Panc1 (cell line): ENCODE results near the gene TMOD1. TPM values are rescaled to one million over a fixed set of nuclear protein-coding genes. Genes with fewer than 3 reads are reported as not detected.

ENCODE experiments used
- ATAC-seq: fragments of 200-7000 bp; cut with Tn5 transposase; 2 replicates; pipeline ENCODE4 v1.9.1; 2020; ENCODE audit warnings: mild to moderate bottlenecking, moderate library complexity
- BruUV-seq: library from RNA; stranded (reverse); fragments of 400-500 nt; replicated peaks from 2 replicates; lab custom pipeline; 2021; lab: Mats Ljungman, UMichigan
- CTCF ChIA-PET: fragments of 300-600 bp; sonication (Branson Sonifier 250); formaldehyde crosslinking; loops from one replicate; lab custom pipeline; 2022; ENCODE audit warnings: antibody characterized with exemption; lab: Charles Lee
- POLR2A ChIA-PET: fragments of 300-600 bp; sonication (Branson Sonifier 250); formaldehyde crosslinking; loops from one replicate; lab custom pipeline; 2022; ENCODE audit warnings: antibody characterized with exemption; lab: Charles Lee
- DNase-seq: peaks from one replicate; pipeline ENCODE4 v3.0.0-alpha.2; 2010; ENCODE audit warnings: low read depth, low spot score
- H3K27ac ChIP-seq: 2 replicates; pipeline ENCODE4 v1.5.1; 2011; ENCODE audit warnings: mild to moderate bottlenecking, low read length, inconsistent platforms
- H3K27me3 ChIP-seq: fragments of 200-500 bp; sonication (Bioruptor generic); 2 replicates; pipeline ENCODE4 v1.6.0; 2014; ENCODE audit warnings: low read length, inconsistent platforms; ENCODE audit not compliant: control insufficient read depth, insufficient read depth
- H3K36me3 ChIP-seq: fragments of 200-500 bp; sonication (Bioruptor generic); 2 replicates; pipeline ENCODE4 v1.5.1; 2014; ENCODE audit warnings: inconsistent platforms, mild to moderate bottlenecking, low read length, moderate library complexity; ENCODE audit not compliant: control insufficient read depth, insufficient read depth
- H3K4me1 ChIP-seq: 2 replicates; pipeline ENCODE4 v1.5.1; 2011; ENCODE audit warnings: inconsistent platforms, mild to moderate bottlenecking, low read length, moderate library complexity; ENCODE audit not compliant: control insufficient read depth, insufficient read depth
- H3K4me3 ChIP-seq, 2 experiments: 2 replicates each; pipeline ENCODE4 v1.5.1; 2011 to 2012; ENCODE audit warnings: low read depth in 2 of 2, low read length in 2 of 2, mild to moderate bottlenecking in 2 of 2, inconsistent platforms in 1 of 2, moderate library complexity in 1 of 2
- H3K9me3 ChIP-seq: fragments of 200-500 bp; sonication (Bioruptor generic); 2 replicates; pipeline ENCODE4 v1.5.1; 2014; ENCODE audit warnings: low read depth, mild to moderate bottlenecking, inconsistent platforms, low read length, moderate library complexity; ENCODE audit not compliant: control insufficient read depth, insufficient read depth
- POLR2AphosphoS5 ChIP-seq: IDR thresholded peaks from 2 replicates; pipeline ENCODE4 v1.6.1; 2012; ENCODE audit warnings: mild to moderate bottlenecking, low read depth, low read length, moderate library complexity
- SIN3A ChIP-seq: IDR thresholded peaks from 2 replicates; pipeline ENCODE4 v1.6.1; 2012; ENCODE audit warnings: low read depth, mild to moderate bottlenecking, low read length, moderate library complexity, borderline replicate concordance; ENCODE audit not compliant: insufficient read depth
- TCF7L2 ChIP-seq: IDR thresholded peaks from 2 replicates; pipeline ENCODE4 v1.6.1; 2011; ENCODE audit warnings: mild to moderate bottlenecking, low read depth, low read length, inconsistent platforms
- in situ Hi-C: cut with HindIII; loops from 2 replicates; pipeline ENCODE4 v1.10.0; 2016; ENCODE audit warnings: low sequenced_read_pairs, low pct_unique_long_range_greater_than_20kb
- intact Hi-C: fragments of 100-400 bp; cut with micrococcal nuclease; formaldehyde crosslinking; loops from one replicate; pipeline ENCODE4 v1.10.0; 2022; ENCODE audit not compliant: unreplicated experiment
- total RNA-seq: library from RNA; stranded (reverse); gene quantifications from one replicate; pipeline ENCODE4 v1.2.1, GENCODE V29; 2021; ENCODE audit not compliant: unreplicated experiment
- TF ChIP-seq, protein P1 (sequence below): fragments of 450-650 bp; IDR thresholded peaks from 2 replicates; pipeline ENCODE4 v1.5.1; 2017; ENCODE audit warnings: mild to moderate bottlenecking
- TF ChIP-seq, protein P2 (sequence below), 2 experiments: IDR thresholded peaks; 2 replicates each; pipeline ENCODE4 v1.6.1; 2011 to 2012; ENCODE audit warnings: low read depth in 2 of 2, control low read depth in 1 of 2, low read length in 1 of 2, mild to moderate bottlenecking in 1 of 2, moderate library complexity in 1 of 2; ENCODE audit not compliant: insufficient read depth in 1 of 2

TMOD1 gene
- total RNA-seq, 1 experiment from 2014 or later: 1.4 TPM

DNA sequence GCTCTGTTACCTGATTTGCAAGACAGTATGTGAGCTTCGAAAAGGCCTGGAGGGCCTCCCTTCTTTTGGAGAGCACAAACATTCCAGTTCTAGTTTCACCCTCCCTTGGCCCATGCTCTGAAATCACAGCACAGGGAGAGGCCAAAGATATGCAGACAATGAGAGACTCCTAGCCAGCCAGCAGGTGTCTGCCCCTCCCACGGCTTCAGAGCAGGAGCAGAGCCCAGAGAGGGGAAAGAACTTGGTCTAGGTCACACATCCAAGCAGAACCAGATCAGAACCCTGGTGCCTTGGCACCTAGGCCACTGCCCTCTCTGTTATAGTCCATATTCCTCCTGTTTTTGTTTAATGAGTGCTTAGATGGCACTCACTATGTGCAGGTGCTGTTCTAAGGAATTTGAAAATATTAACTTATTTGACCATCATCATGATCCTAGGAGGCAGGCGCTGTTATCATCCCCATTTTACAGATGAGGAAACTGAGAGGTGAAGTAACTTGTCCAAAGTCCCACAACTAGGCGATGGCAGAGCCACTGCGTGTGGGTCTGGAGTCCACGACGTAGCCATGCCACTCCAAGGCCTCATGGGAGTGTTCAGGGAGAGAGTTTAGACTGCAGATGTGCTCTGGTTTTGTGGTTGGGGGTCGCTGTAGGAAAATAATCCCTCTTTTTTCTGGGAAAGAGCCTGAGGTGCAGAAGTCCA is 27.2 kb downstream of the TMOD1 start:
- Histone ChIP-seq H3K27ac (no peak overlapping the region), H3K36me3 (no peaks in the 10 kb centered on the region), H3K4me1 (no peaks in the 10 kb centered on the region), H3K9me3 (no peaks in the 10 kb centered on the region), H3K27me3 (no peaks in the 10 kb centered on the region), H3K4me3 (no peak overlapping the region)
- CTCF ChIA-PET: interaction anchor here (1.1 kb wide), 1 partner anchor 70 kb away, joined by 4 read pairs; no protein-coding TSS in a partner anchor
- in situ Hi-C loops: no loop called here
- no TSS peak for BruUV-seq
- TF ChIP-seq, protein P1, sequence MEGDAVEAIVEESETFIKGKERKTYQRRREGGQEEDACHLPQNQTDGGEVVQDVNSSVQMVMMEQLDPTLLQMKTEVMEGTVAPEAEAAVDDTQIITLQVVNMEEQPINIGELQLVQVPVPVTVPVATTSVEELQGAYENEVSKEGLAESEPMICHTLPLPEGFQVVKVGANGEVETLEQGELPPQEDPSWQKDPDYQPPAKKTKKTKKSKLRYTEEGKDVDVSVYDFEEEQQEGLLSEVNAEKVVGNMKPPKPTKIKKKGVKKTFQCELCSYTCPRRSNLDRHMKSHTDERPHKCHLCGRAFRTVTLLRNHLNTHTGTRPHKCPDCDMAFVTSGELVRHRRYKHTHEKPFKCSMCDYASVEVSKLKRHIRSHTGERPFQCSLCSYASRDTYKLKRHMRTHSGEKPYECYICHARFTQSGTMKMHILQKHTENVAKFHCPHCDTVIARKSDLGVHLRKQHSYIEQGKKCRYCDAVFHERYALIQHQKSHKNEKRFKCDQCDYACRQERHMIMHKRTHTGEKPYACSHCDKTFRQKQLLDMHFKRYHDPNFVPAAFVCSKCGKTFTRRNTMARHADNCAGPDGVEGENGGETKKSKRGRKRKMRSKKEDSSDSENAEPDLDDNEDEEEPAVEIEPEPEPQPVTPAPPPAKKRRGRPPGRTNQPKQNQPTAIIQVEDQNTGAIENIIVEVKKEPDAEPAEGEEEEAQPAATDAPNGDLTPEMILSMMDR: no peak
- no peak for TF ChIP-seq POLR2AphosphoS5
- no peak for TF ChIP-seq SIN3A
- TF ChIP-seq, protein P2, sequence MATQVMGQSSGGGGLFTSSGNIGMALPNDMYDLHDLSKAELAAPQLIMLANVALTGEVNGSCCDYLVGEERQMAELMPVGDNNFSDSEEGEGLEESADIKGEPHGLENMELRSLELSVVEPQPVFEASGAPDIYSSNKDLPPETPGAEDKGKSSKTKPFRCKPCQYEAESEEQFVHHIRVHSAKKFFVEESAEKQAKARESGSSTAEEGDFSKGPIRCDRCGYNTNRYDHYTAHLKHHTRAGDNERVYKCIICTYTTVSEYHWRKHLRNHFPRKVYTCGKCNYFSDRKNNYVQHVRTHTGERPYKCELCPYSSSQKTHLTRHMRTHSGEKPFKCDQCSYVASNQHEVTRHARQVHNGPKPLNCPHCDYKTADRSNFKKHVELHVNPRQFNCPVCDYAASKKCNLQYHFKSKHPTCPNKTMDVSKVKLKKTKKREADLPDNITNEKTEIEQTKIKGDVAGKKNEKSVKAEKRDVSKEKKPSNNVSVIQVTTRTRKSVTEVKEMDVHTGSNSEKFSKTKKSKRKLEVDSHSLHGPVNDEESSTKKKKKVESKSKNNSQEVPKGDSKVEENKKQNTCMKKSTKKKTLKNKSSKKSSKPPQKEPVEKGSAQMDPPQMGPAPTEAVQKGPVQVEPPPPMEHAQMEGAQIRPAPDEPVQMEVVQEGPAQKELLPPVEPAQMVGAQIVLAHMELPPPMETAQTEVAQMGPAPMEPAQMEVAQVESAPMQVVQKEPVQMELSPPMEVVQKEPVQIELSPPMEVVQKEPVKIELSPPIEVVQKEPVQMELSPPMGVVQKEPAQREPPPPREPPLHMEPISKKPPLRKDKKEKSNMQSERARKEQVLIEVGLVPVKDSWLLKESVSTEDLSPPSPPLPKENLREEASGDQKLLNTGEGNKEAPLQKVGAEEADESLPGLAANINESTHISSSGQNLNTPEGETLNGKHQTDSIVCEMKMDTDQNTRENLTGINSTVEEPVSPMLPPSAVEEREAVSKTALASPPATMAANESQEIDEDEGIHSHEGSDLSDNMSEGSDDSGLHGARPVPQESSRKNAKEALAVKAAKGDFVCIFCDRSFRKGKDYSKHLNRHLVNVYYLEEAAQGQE (IDR thresholded peaks at IDR 0.05; ENCODE audit: insufficient read depth in 1 of 2, low read depth in 2 of 2, low read length in 1 of 2): no peak
- TF ChIP-seq TCF7L2: no peak
- DNase-seq (no peak), ATAC-seq (no peak)
- POLR2A ChIA-PET: interaction anchor here (0.6 kb wide), 1 partner anchor 160 kb away, joined by 6 read pairs; no protein-coding TSS in a partner anchor
- intact Hi-C loops: no loop called here

DNA sequence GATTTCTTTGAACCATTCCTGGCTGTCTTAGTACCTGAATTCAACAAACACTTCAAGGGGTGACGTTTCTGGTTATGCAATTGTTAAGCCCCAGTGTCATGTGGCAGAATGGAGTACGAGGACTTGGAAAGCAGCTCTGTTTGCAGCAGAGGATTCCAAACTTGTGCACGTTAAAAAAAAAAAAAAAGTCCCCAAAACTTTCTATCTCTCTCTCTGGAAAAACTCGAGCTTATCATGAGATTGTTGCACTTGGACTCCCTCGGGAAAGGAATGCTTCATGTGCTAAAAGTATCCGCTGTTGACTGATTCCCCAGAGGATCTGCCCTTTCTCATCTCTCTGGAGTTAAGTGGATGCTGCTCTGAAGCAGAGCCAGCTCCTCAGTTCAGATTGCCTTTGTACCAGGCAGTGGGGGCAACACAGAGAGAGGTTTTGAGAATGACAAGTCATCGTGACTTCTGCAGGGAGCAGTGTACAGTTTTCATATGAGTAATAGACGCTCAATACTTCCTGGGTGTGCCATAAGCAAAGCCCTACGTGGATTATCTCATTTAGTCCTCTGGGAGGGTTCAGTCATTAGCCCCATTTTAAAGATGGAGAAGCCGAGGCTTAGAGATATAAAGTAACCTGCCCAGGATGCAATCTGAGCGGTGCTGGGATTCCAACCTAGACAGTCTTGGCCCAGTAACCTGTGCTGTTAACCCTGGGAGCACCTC is 28.1 kb downstream of the TMOD1 start:
- ATAC-seq: no peak
- intact Hi-C loops: no loop called here
- ChIA-PET CTCF (interaction anchor here (1.1 kb wide), 1 partner anchor 69 kb away, joined by 4 read pairs; no protein-coding TSS in a partner anchor), POLR2A (interaction anchor here (0.6 kb wide), 1 partner anchor 159 kb away, joined by 6 read pairs; no protein-coding TSS in a partner anchor)
- in situ Hi-C loops: no loop called here
- no peak overlapping the region for H3K4me3 ChIP-seq
- H3K9me3 ChIP-seq: no peaks in the 10 kb centered on the region
- H3K36me3 ChIP-seq: no peaks in the 10 kb centered on the region
- BruUV-seq: no TSS peak
- no peak overlapping the region for H3K27ac ChIP-seq
- H3K27me3 ChIP-seq: no peaks in the 10 kb centered on the region
- no peak for DNase-seq
- TF ChIP-seq, protein P1: no peak
- TF ChIP-seq, protein P2 (IDR thresholded peaks at IDR 0.05; ENCODE audit: insufficient read depth in 1 of 2, low read depth in 2 of 2, low read length in 1 of 2): no peak
- TF ChIP-seq POLR2AphosphoS5 (no peak), TCF7L2 (no peak)
- H3K4me1 ChIP-seq: no peaks in the 10 kb centered on the region
